Epithelial cell of esophagus (primary cell): ENCODE measurements around the gene KIF5B.

Experiments used
- DNase-seq: peaks from one replicate; pipeline ENCODE4 v3.0.0; 2010; ENCODE audit warnings: low read depth
- H3K4me3 ChIP-seq: 2 replicates; pipeline ENCODE4 v1.5.1; 2011; ENCODE audit warnings: mild to moderate bottlenecking, low read length, control low read depth
- TF ChIP-seq, protein P1 (sequence below): IDR thresholded peaks from 2 replicates; pipeline ENCODE4 v1.5.1; 2011; ENCODE audit warnings: low read depth, mild to moderate bottlenecking, low read length, control low read depth, inconsistent platforms; ENCODE audit not compliant: insufficient read depth; ENCODE audit errors: missing control alignments

The KIF5B gene

DNA sequence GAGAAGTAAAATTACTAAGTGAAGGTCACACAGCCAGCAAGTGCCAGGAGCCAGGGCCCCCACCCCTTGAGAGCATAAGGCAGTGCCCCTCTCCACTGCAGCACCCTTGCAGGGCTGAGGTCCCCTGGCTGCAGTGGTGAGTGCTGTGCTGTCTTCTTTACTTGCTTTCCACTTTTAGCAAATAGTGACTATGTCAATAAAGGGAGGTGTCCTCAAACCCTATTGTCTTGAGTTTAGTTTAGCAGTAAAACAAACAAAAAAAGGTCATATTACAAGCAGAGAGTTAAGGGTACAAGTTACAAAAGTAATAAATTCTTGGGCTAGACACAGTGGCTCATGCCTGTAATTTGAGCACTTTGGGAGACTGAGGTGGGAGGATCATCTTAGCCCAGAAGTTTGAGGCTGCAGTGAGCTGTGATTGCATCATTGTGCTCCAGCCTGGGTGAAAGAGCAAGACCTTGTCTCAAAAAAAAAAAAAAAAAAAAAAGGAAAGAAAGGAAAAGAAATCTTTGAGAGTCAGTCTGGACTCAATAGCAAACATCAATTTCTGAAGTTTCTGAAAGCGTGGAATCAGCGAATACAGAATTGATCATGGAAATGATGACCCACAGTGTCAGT, 39.0 kb upstream of the KIF5B start:
- no peak overlapping the region for H3K4me3 ChIP-seq
- TF ChIP-seq, protein P1, sequence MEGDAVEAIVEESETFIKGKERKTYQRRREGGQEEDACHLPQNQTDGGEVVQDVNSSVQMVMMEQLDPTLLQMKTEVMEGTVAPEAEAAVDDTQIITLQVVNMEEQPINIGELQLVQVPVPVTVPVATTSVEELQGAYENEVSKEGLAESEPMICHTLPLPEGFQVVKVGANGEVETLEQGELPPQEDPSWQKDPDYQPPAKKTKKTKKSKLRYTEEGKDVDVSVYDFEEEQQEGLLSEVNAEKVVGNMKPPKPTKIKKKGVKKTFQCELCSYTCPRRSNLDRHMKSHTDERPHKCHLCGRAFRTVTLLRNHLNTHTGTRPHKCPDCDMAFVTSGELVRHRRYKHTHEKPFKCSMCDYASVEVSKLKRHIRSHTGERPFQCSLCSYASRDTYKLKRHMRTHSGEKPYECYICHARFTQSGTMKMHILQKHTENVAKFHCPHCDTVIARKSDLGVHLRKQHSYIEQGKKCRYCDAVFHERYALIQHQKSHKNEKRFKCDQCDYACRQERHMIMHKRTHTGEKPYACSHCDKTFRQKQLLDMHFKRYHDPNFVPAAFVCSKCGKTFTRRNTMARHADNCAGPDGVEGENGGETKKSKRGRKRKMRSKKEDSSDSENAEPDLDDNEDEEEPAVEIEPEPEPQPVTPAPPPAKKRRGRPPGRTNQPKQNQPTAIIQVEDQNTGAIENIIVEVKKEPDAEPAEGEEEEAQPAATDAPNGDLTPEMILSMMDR, result no peak
- DNase-seq, result no peak

DNA sequence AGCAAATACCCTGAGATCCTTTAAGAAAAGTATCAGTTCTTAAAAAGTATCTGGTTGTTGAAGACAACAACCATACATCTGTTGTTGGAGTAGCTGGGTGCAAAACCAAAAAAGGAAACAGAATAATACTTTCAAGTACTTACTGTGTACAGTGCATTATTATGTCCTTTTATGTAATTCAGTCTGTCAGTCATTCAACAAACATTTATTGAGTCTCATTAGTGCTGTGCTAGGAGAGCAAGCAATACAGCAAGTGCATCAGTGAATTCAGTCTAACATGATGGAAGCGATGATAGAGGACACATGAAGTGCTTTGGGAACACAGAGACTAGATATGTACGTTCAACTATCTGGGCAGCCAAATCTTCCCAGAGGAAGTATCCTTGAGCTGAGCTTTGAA, 37.4 kb upstream of the KIF5B start:
- no peak overlapping the region for H3K4me3 ChIP-seq
- no peak for DNase-seq
- TF ChIP-seq, protein P1, result no peak

DNA sequence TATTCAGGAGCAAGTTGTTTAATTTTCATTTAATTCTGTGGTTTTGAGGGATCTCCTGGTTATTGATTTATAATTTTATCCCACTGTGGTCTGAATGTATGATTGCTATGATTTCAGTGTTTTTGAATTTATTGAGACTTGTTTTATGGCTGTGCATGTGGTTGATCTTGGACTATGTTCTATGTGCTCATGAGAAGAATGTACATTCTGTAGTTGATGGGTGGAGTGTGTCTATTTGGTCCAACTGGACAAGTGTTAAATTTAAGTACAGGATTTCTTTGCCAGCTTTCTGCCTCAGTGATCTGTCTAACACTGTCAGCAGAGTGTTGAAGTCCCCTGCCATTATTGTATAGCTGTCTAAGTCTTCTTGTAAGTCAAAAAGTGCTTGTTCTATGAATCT, 34.8 kb upstream of the KIF5B start:
- no peak overlapping the region for H3K4me3 ChIP-seq
- no peak for DNase-seq
- TF ChIP-seq, protein P1, result no peak

DNA sequence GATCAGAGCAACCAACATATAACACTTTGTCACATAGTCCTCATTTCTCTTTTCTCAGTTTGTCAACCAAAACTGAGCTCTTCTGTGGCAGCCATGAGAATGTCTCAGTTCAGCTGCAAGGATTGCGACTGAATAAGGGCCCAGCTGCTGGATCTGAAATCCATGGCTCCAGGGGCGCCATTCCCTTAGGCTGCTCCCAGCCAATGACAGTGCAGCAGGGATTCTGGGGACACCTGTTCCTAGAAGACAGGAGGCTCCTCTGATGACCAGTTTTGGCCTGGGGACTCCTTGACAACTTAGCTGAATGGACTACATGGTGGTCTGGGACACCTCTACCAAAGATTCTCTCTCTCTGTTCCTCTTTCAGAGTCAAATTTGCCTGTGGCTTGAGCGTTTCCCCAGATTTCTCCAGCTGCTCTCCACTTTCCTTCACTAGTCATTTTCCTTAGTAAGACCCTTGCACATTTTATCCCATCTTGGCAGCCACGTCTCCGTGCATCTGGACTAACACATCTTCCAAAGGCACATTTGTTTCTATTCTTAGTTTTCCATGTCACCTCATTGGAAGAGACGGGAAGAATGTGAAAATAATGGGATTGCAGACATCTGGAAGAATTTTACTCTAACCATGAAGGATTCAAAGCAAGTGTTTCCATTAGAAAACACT, 28.1 kb upstream of the KIF5B start:
- TF ChIP-seq, protein P1, result no peak
- no peak for DNase-seq
- H3K4me3 ChIP-seq, result no peak overlapping the region

DNA sequence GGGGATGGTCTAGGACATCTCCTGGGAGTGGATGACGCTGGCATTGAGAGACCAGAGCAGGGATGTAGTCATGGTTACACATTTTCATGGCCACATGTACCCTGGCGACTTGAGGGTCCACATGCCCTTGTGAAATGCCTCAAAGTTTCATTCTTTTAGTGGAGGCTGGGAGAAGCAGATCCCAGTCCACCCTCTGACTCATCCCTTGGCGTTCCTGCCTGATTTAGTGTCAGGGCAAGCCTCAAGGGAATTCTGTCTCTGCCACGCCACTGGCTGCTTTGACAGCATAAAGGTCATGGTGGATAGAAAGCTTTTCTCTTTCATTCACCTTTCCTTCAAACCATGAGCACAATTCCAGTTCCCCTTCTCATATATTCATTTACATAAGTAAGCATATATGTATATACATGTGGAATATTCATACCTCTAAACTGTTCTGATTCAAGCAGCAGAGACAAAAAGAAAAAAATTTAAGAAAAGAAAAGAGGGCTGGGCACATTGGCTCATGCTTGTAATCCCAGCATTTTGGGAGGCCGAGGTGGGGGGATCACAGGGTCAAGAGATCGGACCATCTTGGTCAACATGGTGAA, 21.8 kb upstream of the KIF5B start:
- TF ChIP-seq, protein P1, result no peak
- no peak overlapping the region for H3K4me3 ChIP-seq

DNA sequence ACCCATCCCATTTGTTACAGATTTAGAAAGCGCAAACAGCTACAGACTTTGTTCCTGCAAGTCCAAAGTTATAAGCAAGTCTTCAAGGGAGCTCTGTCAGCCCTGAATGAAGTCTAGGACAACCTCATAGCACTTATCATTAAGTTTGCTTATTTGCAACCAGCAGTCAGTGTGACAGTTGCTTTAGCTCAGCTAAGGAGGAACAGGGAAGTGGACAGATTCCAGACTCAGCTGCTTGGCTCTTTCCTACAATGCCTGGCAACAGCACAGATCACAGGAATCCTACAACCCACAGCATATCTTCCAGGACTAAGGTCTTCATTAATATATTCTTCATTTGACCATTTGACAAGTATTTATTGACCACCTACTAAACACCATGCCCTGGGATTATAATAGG, 17.4 kb upstream of the KIF5B start:
- TF ChIP-seq, protein P1, result no peak
- no peak for DNase-seq
- no peak overlapping the region for H3K4me3 ChIP-seq

More for the DNA sequence above, 21.8 kb upstream of the KIF5B start:
- DNase-seq, result peak; percentile 76
